ENCODE data around the gene LHPP. TPM values are rescaled to one million over a fixed set of nuclear protein-coding genes. Genes with fewer than 3 reads are reported as not detected.

LHPP gene
- total and polyA plus RNA-seq, 2 donors (not counting 1 experiment from before 2014, with no cell fraction given): 10.2 to 15.6 TPM

DNA sequence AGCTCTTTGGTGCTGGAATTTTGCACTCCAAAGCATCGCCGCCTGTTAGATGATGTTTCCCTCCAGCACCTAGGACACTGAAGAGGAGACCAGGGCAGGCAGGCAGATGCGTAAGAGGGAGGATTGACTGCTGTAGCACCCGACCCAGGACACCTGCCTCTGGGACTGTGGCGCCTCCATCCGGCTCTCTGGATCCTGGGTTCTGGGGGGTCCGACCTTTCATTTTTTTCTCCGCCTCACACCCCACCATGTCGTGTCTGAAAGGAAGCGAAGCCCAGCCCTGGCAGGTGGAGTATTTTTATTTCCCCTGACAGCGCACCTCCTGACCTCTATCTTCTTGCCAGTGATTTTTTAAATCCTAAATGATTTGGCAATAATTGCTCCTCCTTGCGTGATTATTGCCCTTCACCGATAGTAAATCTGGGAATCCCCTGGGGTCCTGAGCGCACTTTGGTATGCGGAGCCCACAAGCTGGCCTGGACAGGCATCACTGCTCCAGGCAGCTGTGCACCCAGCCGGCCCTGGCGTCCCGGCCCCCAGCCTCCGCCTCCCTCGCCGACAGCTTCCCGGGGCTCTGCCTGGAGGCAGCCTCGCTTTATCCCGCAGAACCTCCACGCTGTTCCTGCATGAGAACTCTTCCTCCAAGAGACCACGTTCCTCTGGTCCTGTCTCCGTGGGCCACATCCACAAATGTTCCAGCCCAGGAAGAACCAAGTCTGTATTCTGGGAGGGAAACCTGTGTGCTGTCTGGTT is 48.4 kb downstream of the LHPP start:
- H4K20me1 ChIP-seq (ENCODE audit: control insufficient read depth, extremely low read depth, insufficient read depth, low read length): no peaks in the 10 kb centered on the region
- H3K27ac ChIP-seq (ENCODE audit: insufficient read depth, low read length): no peak overlapping the region
- no peak overlapping the region for H2AFZ ChIP-seq (ENCODE audit: low read length)
- H3K9me3 ChIP-seq (ENCODE audit: control insufficient read depth, insufficient read depth, low read depth, low read length): no peaks in the 10 kb centered on the region
- H3K79me2 ChIP-seq (ENCODE audit: control insufficient read depth, insufficient read depth, low read length): no peaks in the 10 kb centered on the region
- no peak overlapping the region for H3K9ac ChIP-seq (ENCODE audit: insufficient read depth, low read length)
- H3K36me3 ChIP-seq (ENCODE audit: control insufficient read depth, insufficient read depth, low read length): no peaks in the 10 kb centered on the region
- TF ChIP-seq CTCF (conservative IDR thresholded peaks at IDR 0.05 in 1 of 2, IDR thresholded peaks at IDR 0.05 in 1 of 2; ENCODE audit: low read depth in 1 of 2, low read length in 2 of 2) (no peak), EZH2 (IDR thresholded peaks at IDR 0.05; ENCODE audit: low read length, missing control alignments) (no peak)
- H3K27me3 ChIP-seq (ENCODE audit: control insufficient read depth, insufficient read depth, low read length): no peaks in the 10 kb centered on the region
- DNase-seq (ENCODE audit: low read depth in 2 of 2): no peak
- no peak overlapping the region for H3K4me3 ChIP-seq (replicated peaks in 1 of 4; ENCODE audit: control extremely low read depth in 1 of 4, insufficient read depth in 1 of 4, low read depth in 3 of 4, low read length in 4 of 4)
- H3K4me1 ChIP-seq (ENCODE audit: control insufficient read depth, extremely low read depth, insufficient read depth, low read length): no peaks in the 10 kb centered on the region
- no peak overlapping the region for H3K4me2 ChIP-seq (ENCODE audit: extremely low read depth, insufficient read depth, low read length)

GRCh38 chr10:124510759-124511158 is 49.1 kb downstream of the LHPP start:
- Histone ChIP-seq H3K79me2 (ENCODE audit: control insufficient read depth, insufficient read depth, low read length) (no peaks in the 10 kb centered on the region), H3K36me3 (ENCODE audit: control insufficient read depth, insufficient read depth, low read length) (no peaks in the 10 kb centered on the region), H3K4me2 (ENCODE audit: extremely low read depth, insufficient read depth, low read length) (no peak overlapping the region), H4K20me1 (ENCODE audit: control insufficient read depth, extremely low read depth, insufficient read depth, low read length) (no peaks in the 10 kb centered on the region), H3K4me1 (ENCODE audit: control insufficient read depth, extremely low read depth, insufficient read depth, low read length) (no peaks in the 10 kb centered on the region), H3K27me3 (ENCODE audit: control insufficient read depth, insufficient read depth, low read length) (no peaks in the 10 kb centered on the region), H3K4me3 (replicated peaks in 1 of 4; ENCODE audit: control extremely low read depth in 1 of 4, insufficient read depth in 1 of 4, low read depth in 3 of 4, low read length in 4 of 4) (no peak overlapping the region), H2AFZ (ENCODE audit: low read length) (no peak overlapping the region), H3K9ac (ENCODE audit: insufficient read depth, low read length) (no peak overlapping the region), H3K27ac (ENCODE audit: insufficient read depth, low read length) (no peak overlapping the region), H3K9me3 (ENCODE audit: control insufficient read depth, insufficient read depth, low read depth, low read length) (no peaks in the 10 kb centered on the region)
- no peak for DNase-seq (ENCODE audit: low read depth in 2 of 2)
- TF ChIP-seq EZH2 (IDR thresholded peaks at IDR 0.05; ENCODE audit: low read length, missing control alignments): no peak
- TF ChIP-seq CTCF (conservative IDR thresholded peaks at IDR 0.05 in 1 of 2, IDR thresholded peaks at IDR 0.05 in 1 of 2; ENCODE audit: low read depth in 1 of 2, low read length in 2 of 2): no peak

DNA sequence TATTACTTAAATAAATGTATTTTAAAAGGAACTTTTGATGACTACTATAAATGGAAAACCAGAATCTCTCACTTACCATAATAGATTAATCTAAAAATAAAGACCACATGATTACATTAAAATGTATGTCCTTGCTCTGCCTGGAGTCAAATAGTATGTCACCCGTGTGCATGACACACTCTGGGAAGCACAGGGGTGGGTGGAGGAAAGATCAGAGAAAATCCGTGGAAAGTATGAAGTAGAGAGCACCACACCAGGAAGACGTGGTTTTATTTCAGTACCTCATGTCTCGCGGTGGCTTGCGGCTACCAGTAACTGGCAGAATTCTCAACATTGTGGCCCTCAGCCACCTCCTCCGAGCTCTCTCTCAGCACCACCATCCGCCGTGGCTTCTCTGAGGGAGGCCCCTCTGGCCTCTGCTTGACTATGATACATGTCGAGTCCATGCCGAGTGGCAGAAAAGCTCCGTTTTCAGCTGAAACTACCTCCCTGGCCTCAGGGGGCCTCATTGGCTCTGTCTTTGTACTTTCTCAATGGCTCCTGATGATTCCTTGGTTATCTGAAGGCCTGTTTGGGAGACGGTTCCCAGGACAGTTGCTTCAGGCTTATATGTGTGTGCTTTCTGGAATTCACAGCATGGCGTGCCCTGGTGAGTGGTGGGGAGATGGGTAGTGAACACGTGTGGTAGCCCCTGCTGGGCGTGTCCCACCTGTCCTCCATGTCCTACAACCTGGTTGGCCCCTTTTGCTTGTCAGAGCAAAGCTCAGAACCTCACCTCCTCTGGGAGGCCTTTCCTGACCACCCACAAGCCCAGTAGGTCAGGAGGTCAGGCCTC is 49.8 kb downstream of the LHPP start:
- no peak overlapping the region for H3K4me3 ChIP-seq (replicated peaks in 1 of 4; ENCODE audit: control extremely low read depth in 1 of 4, insufficient read depth in 1 of 4, low read depth in 3 of 4, low read length in 4 of 4)
- no peak overlapping the region for H2AFZ ChIP-seq (ENCODE audit: low read length)
- no peaks in the 10 kb centered on the region for H3K36me3 ChIP-seq (ENCODE audit: control insufficient read depth, insufficient read depth, low read length)
- no peak overlapping the region for H3K27ac ChIP-seq (ENCODE audit: insufficient read depth, low read length)
- TF ChIP-seq CTCF (conservative IDR thresholded peaks at IDR 0.05 in 1 of 2, IDR thresholded peaks at IDR 0.05 in 1 of 2; ENCODE audit: low read depth in 1 of 2, low read length in 2 of 2): no peak
- TF ChIP-seq EZH2 (IDR thresholded peaks at IDR 0.05; ENCODE audit: low read length, missing control alignments): no peak
- H3K4me2 ChIP-seq (ENCODE audit: extremely low read depth, insufficient read depth, low read length): no peak overlapping the region
- H3K9me3 ChIP-seq (ENCODE audit: control insufficient read depth, insufficient read depth, low read depth, low read length): no peaks in the 10 kb centered on the region
- H3K9ac ChIP-seq (ENCODE audit: insufficient read depth, low read length): no peak overlapping the region
- DNase-seq (ENCODE audit: low read depth in 2 of 2): no peak
- no peaks in the 10 kb centered on the region for H4K20me1 ChIP-seq (ENCODE audit: control insufficient read depth, extremely low read depth, insufficient read depth, low read length)
- no peaks in the 10 kb centered on the region for H3K27me3 ChIP-seq (ENCODE audit: control insufficient read depth, insufficient read depth, low read length)
- no peaks in the 10 kb centered on the region for H3K79me2 ChIP-seq (ENCODE audit: control insufficient read depth, insufficient read depth, low read length)
- no peaks in the 10 kb centered on the region for H3K4me1 ChIP-seq (ENCODE audit: control insufficient read depth, extremely low read depth, insufficient read depth, low read length)
